ENCODE data around the gene RPL38. TPM values are rescaled to one million over a fixed set of nuclear protein-coding genes. Genes with fewer than 3 reads are reported as not detected.

The RPL38 gene
- total and polyA plus RNA-seq, 2 of the 4 experiments (the other 2 are of a cell fraction), result 111 to 527 TPM

GRCh38 chr17:74182041-74182723 is 21.3 kb upstream of the RPL38 start:
- no peak overlapping the region for H3K4me3 ChIP-seq (ENCODE audit: insufficient read depth, low read depth, low read length)
- no peaks in the 10 kb centered on the region for H3K4me1 ChIP-seq (ENCODE audit: control insufficient read depth, insufficient read depth, low read length)
- ChIA-PET CTCF (interaction anchor here (0.5 kb wide), 1 partner anchor 10 kb away, joined by 3 read pairs; no protein-coding TSS in a partner anchor), POLR2A (ENCODE audit: unreplicated experiment) (no interaction called here)
- no peak overlapping the region for H2BK15ac ChIP-seq (ENCODE audit: low read depth, low read length)
- H3K4me2 ChIP-seq (ENCODE audit: low read depth, low read length), result no peak overlapping the region
- H2AK5ac ChIP-seq (ENCODE audit: low read depth, low read length), result no peak overlapping the region
- no peaks in the 10 kb centered on the region for H3K79me1 ChIP-seq (ENCODE audit: low read depth in 1 of 2, low read length in 2 of 2)
- no peak overlapping the region for H4K5ac ChIP-seq (ENCODE audit: low read depth, low read length)
- no peak for ATAC-seq (ENCODE audit: low read depth)
- DNase-seq, result no peak
- no peaks in the 10 kb centered on the region for H4K20me1 ChIP-seq (ENCODE audit: insufficient read depth, low read length)
- H4K8ac ChIP-seq (ENCODE audit: low read depth in 2 of 2, low read length in 2 of 2), result no peak overlapping the region
- H2AFZ ChIP-seq (replicated peaks; ENCODE audit: low read length, poor library complexity), result no peak overlapping the region
- no peak overlapping the region for H3K27ac ChIP-seq (ENCODE audit: insufficient read depth, low read length)
- no peak overlapping the region for H3K18ac ChIP-seq (ENCODE audit: low read depth, low read length)
- BruUV-seq (replicated peaks), result no TSS peak
- H3K56ac ChIP-seq (ENCODE audit: extremely low read depth, insufficient read depth, low read length), result no peak overlapping the region
- H2BK20ac ChIP-seq (ENCODE audit: low read depth, low read length), result no peak overlapping the region
- no peaks in the 10 kb centered on the region for H3K9me3 ChIP-seq (ENCODE audit: control insufficient read depth, insufficient read depth, low read length)
- no peak for TF ChIP-seq FOS (IDR thresholded peaks at IDR 0.05; ENCODE audit: low read depth, low read length)
- TF ChIP-seq MXI1 (IDR thresholded peaks at IDR 0.05; ENCODE audit: borderline replicate concordance, low read depth, low read length), result no peak
- no peak for TF ChIP-seq SMC3 (IDR thresholded peaks at IDR 0.05; ENCODE audit: low read depth, low read length)
- no peak for TF ChIP-seq MAFK (IDR thresholded peaks at IDR 0.05; ENCODE audit: low read depth, low read length)
- TF ChIP-seq POLR2A (IDR thresholded peaks at IDR 0.05; ENCODE audit: low read depth, low read length), result no peak
- H3K9me1 ChIP-seq (ENCODE audit: insufficient read depth, low read length), result no peaks in the 10 kb centered on the region
- in situ Hi-C loops (cut with MboI; ENCODE audit: low sequenced_read_pairs), result loop anchor here (25.0 kb wide), 1 partner anchor 920 kb away; the partner anchor contains the start of gene CPSF4L
- H3K27me3 ChIP-seq (ENCODE audit: control insufficient read depth, insufficient read depth, low read length), result no peaks in the 10 kb centered on the region; the same call in 1 of the 2 replicates
- H2AK9ac ChIP-seq (replicated peaks; ENCODE audit: low read depth, low read length, poor library complexity), result no peak overlapping the region
- no peak overlapping the region for H2BK120ac ChIP-seq (ENCODE audit: low read depth, low read length)
- dilution Hi-C loops (cut with HindIII; ENCODE audit: low sequenced_read_pairs, unreplicated experiment), result no loop called here
- no peaks in the 10 kb centered on the region for H3K36me3 ChIP-seq (ENCODE audit: control insufficient read depth, insufficient read depth, low read length)
- no peak overlapping the region for H3K14ac ChIP-seq (replicated peaks; ENCODE audit: low read depth, low read length)
- H4K91ac ChIP-seq (ENCODE audit: insufficient read depth, low read depth, low read length), result no peak overlapping the region
- H3K9ac ChIP-seq (ENCODE audit: low read depth, low read length), result no peak overlapping the region
- WGBS, 2 experiments (ENCODE audit: extremely low coverage in 2 of 2, insufficient read length in 1 of 2), result 46% methylated on average over 8 of the region's 17 CpGs; no CpG with 5 or more reads in 1 of the 2 experiments
- H3K23ac ChIP-seq (ENCODE audit: low read depth, low read length), result no peak overlapping the region
- intact Hi-C loops (cut with micrococcal nuclease), result no loop called here
- H3K4ac ChIP-seq (ENCODE audit: low read depth, low read length), result no peak overlapping the region
- no peak overlapping the region for H2BK5ac ChIP-seq (ENCODE audit: low read depth, low read length, poor library complexity, severe bottlenecking)
